HepG2 (cell line): ENCODE measurements around the gene ATP2B3.

ENCODE experiments used
- CTCF ChIP-seq: sonication (generic); formaldehyde crosslinking; IDR thresholded peaks from 2 replicates; pipeline ENCODE4 v1.5.0; 2020; ENCODE audit warnings: mild to moderate bottlenecking, missing genetic modification reagents, moderate library complexity
- FOXM1 ChIP-seq: sonication (generic); formaldehyde crosslinking; IDR thresholded peaks from 2 replicates; pipeline ENCODE4 v1.5.0; 2020; ENCODE audit warnings: missing genetic modification reagents
- MED13 ChIP-seq: sonication (generic); formaldehyde crosslinking; IDR thresholded peaks from 2 replicates; pipeline ENCODE4 v1.5.0; 2020; ENCODE audit warnings: missing genetic modification reagents
- NFE2L1 ChIP-seq: sonication (generic); formaldehyde crosslinking; IDR thresholded peaks from 2 replicates; pipeline ENCODE4 v1.4.0; 2020; ENCODE audit warnings: missing genetic modification reagents, mild to moderate bottlenecking, borderline replicate concordance
- POLR2A ChIP-seq, 2 experiments: IDR thresholded peaks; 2 replicates each; pipeline ENCODE4 v1.6.1; 2011; ENCODE audit warnings: low read depth in 2 of 2, low read length in 2 of 2, mild to moderate bottlenecking in 1 of 2, moderate library complexity in 1 of 2; ENCODE audit not compliant: insufficient read depth in 1 of 2
- TARDBP ChIP-seq: sonication (generic); formaldehyde crosslinking; IDR thresholded peaks from 2 replicates; pipeline ENCODE4 v1.8.0; 2022; ENCODE audit warnings: mild to moderate bottlenecking, missing genetic modification reagents
- ZBTB26 ChIP-seq: IDR thresholded peaks from 2 replicates; pipeline ENCODE4 v1.6.1; 2016; ENCODE audit warnings: missing compliant biosample characterization, missing genetic modification reagents, borderline replicate concordance
- ZBTB33 ChIP-seq: sonication (generic); formaldehyde crosslinking; IDR thresholded peaks from 2 replicates; pipeline ENCODE4 v1.4.0; 2020; ENCODE audit warnings: missing genetic modification reagents

- TF ChIP-seq CTCF (CRISPR knock-in tag) (no peak), FOXM1 (no peak), ZBTB33 (CRISPR knock-in tag) (no peak), ZBTB26 (CRISPR knock-in tag) (no peak), MED13 (CRISPR knock-in tag) (no peak), NFE2L1 (CRISPR knock-in tag) (no peak), POLR2A (IDR thresholded peaks at IDR 0.05; ENCODE audit: insufficient read depth in 1 of 2, low read depth in 2 of 2, low read length in 2 of 2) (no peak), TARDBP (CRISPR knock-in tag) (no peak)
These were observed 91.4 kb downstream of the ATP2B3 start for GRCh38 chrX:153608806-153609205.
